Measurements from ENCODE around the gene FHOD3. TPM values are rescaled to one million over a fixed set of nuclear protein-coding genes. Genes with fewer than 3 reads are reported as not detected.
A peak's percentile ranks its signal among the peaks of the same experiment; 100 is the strongest.

FHOD3 gene
- total and polyA plus RNA-seq, 9 of the 15 experiments (the other 6 are each of a cell fraction or from before 2014, with no cell fraction given), result 0.11 TPM; not detected in 8

- TF ChIP-seq SOX6 (IDR thresholded peaks at IDR 0.05) (0 out of 2 replicates have a peak, but pooled peaks have one; percentile 55), ZNF143 (CRISPR knock-in tag; IDR thresholded peaks at IDR 0.05) (peak; percentile 89), RERE (CRISPR knock-in tag; IDR thresholded peaks at IDR 0.05; ENCODE audit: borderline replicate concordance) (no peak), NRF1 (conservative IDR thresholded peaks at IDR 0.05 in 1 of 2, IDR thresholded peaks at IDR 0.05 in 1 of 2) (peak; percentile 89 to 90), NR1H2 (CRISPR knock-in tag; IDR thresholded peaks at IDR 0.05) (peak; percentile 48; the same call in 1 of the 2 replicates), ZNF444 (CRISPR knock-in tag; IDR thresholded peaks at IDR 0.05) (no peak), TCF3 (CRISPR knock-in tag; IDR thresholded peaks at IDR 0.05) (no peak), RBM22 (IDR thresholded peaks at IDR 0.05; ENCODE audit: low read depth, low read length, poor library complexity, severe bottlenecking) (no peak), FIP1L1 (IDR thresholded peaks at IDR 0.05; ENCODE audit: low read depth, low read length, poor library complexity, severe bottlenecking) (no peak), MNT (conservative IDR thresholded peaks at IDR 0.05) (peak; percentile 76 to 88), ZNF583 (CRISPR knock-in tag; IDR thresholded peaks at IDR 0.05) (0 out of 2 replicates have a peak, but pooled peaks have one; percentile 9), SP1 (CRISPR knock-in tag; IDR thresholded peaks at IDR 0.05) (no peak), STAT6 (CRISPR knock-in tag; IDR thresholded peaks at IDR 0.05) (no peak), HMG20B (CRISPR knock-in tag; IDR thresholded peaks at IDR 0.05) (no peak), MTF1 (CRISPR knock-in tag; IDR thresholded peaks at IDR 0.05; ENCODE audit: borderline replicate concordance) (no peak), TEAD4 (IDR thresholded peaks at IDR 0.05; ENCODE audit: low read length) (no peak), TEAD4 (CRISPR knock-in tag; IDR thresholded peaks at IDR 0.05; ENCODE audit: borderline replicate concordance) (0 out of 2 replicates have a peak, but pooled peaks have one; percentile 53), FOXM1 (IDR thresholded peaks at IDR 0.05; ENCODE audit: low read depth) (no peak), FOXM1 (CRISPR knock-in tag; IDR thresholded peaks at IDR 0.05; ENCODE audit: low read depth) (no peak)
These were observed 531.3 kb downstream of the FHOD3 start, which contains the start of the genes KIAA1328 and TPGS2 (continued) for GRCh38 chr18:36828630-36829361.

Data from K562 (cell line).